Astrocyte (in vitro differentiated cells and primary cell): Measurements from ENCODE around the gene RFX7. TPM values are rescaled to one million over a fixed set of nuclear protein-coding genes. Genes with fewer than 3 reads are reported as not detected.

ENCODE experiments used
- DNase-seq: peaks from one replicate; pipeline ENCODE4 v3.0.0-alpha.2; 2010; ENCODE audit warnings: low read depth
- FAIRE-seq: peaks from 2 replicates; lab custom pipeline; 2011; peaks lifted over from hg19 to GRCh38; lab: Jason Lieb, UNC
- H2AFZ ChIP-seq: 2 replicates; pipeline ENCODE4 v1.6.0; 2012; ENCODE audit warnings: low read depth, low read length, inconsistent platforms
- H3K27ac ChIP-seq: 2 replicates; pipeline ENCODE4 v1.5.1; 2011; ENCODE audit warnings: low read depth, low read length, inconsistent platforms
- H3K27me3 ChIP-seq: 2 replicates; pipeline ENCODE4 v1.6.0; 2011; ENCODE audit warnings: low read length, inconsistent platforms; ENCODE audit not compliant: insufficient read depth
- H3K36me3 ChIP-seq: 2 replicates; pipeline ENCODE4 v1.5.1; 2011; ENCODE audit warnings: low read length, inconsistent platforms; ENCODE audit not compliant: insufficient read depth
- H3K4me1 ChIP-seq: 2 replicates; pipeline ENCODE4 v1.5.1; 2011; ENCODE audit warnings: low read length, inconsistent platforms; ENCODE audit not compliant: insufficient read depth
- H3K4me2 ChIP-seq: 2 replicates; pipeline ENCODE4 v1.6.0; 2012; ENCODE audit warnings: low read length, inconsistent platforms
- H3K4me3 ChIP-seq: 2 replicates; pipeline ENCODE4 v1.5.1; 2011; ENCODE audit warnings: low read depth, mild to moderate bottlenecking, low read length, inconsistent platforms; ENCODE audit not compliant: insufficient read depth
- H3K79me2 ChIP-seq: 2 replicates; pipeline ENCODE4 v1.6.0; 2012; ENCODE audit warnings: mild to moderate bottlenecking, low read length, inconsistent platforms; ENCODE audit not compliant: insufficient read depth
- H3K9ac ChIP-seq: 2 replicates; pipeline ENCODE4 v1.6.0; 2012; ENCODE audit warnings: mild to moderate bottlenecking, low read length, inconsistent platforms
- H3K9me3 ChIP-seq: 2 replicates; pipeline ENCODE4 v1.5.1; 2012; ENCODE audit warnings: low read depth, mild to moderate bottlenecking, low read length, inconsistent platforms; ENCODE audit not compliant: insufficient read depth
- H4K20me1 ChIP-seq: 2 replicates; pipeline ENCODE4 v1.6.0; 2012; ENCODE audit warnings: low read length, inconsistent platforms; ENCODE audit not compliant: insufficient read depth
- H3K27ac Mint-ChIP-seq: one replicate; pipeline ENCODE4 v1.8.0; 2021; ENCODE audit warnings: mild to moderate bottlenecking, mixed read lengths; ENCODE audit not compliant: unreplicated experiment
- H3K27me3 Mint-ChIP-seq: one replicate; pipeline ENCODE4 v1.8.0; 2021; ENCODE audit warnings: low read depth, mixed read lengths; ENCODE audit not compliant: unreplicated experiment
- H3K36me3 Mint-ChIP-seq: one replicate; pipeline ENCODE4 v1.8.0; 2021; ENCODE audit warnings: low read depth, mixed read lengths; ENCODE audit not compliant: unreplicated experiment
- H3K4me1 Mint-ChIP-seq: one replicate; pipeline ENCODE4 v1.8.0; 2021; ENCODE audit warnings: low read depth, mixed read lengths; ENCODE audit not compliant: unreplicated experiment
- H3K4me3 Mint-ChIP-seq: one replicate; pipeline ENCODE4 v1.8.0; 2021; ENCODE audit warnings: mild to moderate bottlenecking, moderate library complexity, mixed read lengths; ENCODE audit not compliant: unreplicated experiment
- H3K9me3 Mint-ChIP-seq: one replicate; pipeline ENCODE4 v1.8.0; 2021; ENCODE audit warnings: mild to moderate bottlenecking, mixed read lengths; ENCODE audit not compliant: unreplicated experiment
- EZH2 ChIP-seq: IDR thresholded peaks from 2 replicates; pipeline ENCODE4 v1.6.1; 2012; ENCODE audit warnings: mild to moderate bottlenecking, low read length, inconsistent platforms; ENCODE audit not compliant: insufficient read depth
- total RNA-seq: library from RNA; stranded (reverse); gene quantifications from 2 replicates; pipeline ENCODE4 v1.2.1, GENCODE V29; 2021
- TF ChIP-seq, protein P1 (sequence below): IDR thresholded peaks from 2 replicates; pipeline ENCODE4 v1.5.1; 2011; ENCODE audit warnings: low read depth, mild to moderate bottlenecking, inconsistent platforms, low read length, moderate library complexity; ENCODE audit not compliant: insufficient read depth

The RFX7 gene
- total RNA-seq, 1 donor from 2014 or later, result 46.3 TPM

DNA sequence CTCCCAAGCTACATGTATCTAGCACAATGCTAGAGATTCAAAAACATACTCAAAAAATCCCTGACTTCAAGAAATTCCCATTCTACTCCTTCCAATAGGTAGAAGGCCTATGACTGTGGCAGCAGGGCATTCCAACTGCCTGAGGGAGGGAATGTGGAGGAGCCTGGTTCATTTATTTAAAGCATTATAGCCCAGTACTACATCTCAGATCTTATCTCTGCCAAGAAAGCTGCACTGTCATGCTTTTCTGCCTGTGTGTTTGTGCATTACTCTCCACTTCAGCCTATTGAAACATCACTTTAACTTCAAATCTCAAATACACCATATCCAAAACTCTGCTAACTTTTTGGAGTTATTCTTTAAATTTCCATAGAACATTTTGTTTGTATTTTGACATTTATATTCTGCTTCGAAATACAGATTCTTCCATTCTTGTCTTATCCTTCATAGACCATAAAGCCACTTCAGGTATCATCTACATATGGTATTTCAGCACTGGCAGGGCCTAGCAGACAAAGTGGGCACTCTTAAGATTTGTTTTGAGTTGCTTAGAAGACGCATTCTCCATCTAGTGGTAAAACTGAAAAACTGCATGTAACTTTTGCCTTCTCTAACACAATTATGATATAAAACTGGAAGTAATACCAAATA is 191.2 kb downstream of the RFX7 start:
- no peak overlapping the region for H2AFZ ChIP-seq
- H3K4me3 ChIP-seq, result no peak overlapping the region
- H3K4me1 ChIP-seq, result no peaks in the 10 kb centered on the region
- no peaks in the 10 kb centered on the region for H3K9me3 ChIP-seq
- no peaks in the 10 kb centered on the region for H3K27me3 Mint-ChIP-seq
- no peaks in the 10 kb centered on the region for H3K27me3 ChIP-seq
- no peak overlapping the region for H3K4me3 Mint-ChIP-seq
- FAIRE-seq (no peak), DNase-seq (peak; percentile 42)
- no peaks in the 10 kb centered on the region for H3K9me3 Mint-ChIP-seq
- H4K20me1 ChIP-seq, result no peaks in the 10 kb centered on the region
- no peak overlapping the region for H3K27ac ChIP-seq
- no peak overlapping the region for H3K4me2 ChIP-seq
- H3K4me1 Mint-ChIP-seq, result peaks cover 23% of the 10 kb centered on the region
- H3K79me2 ChIP-seq, result no peaks in the 10 kb centered on the region
- H3K36me3 Mint-ChIP-seq, result no peaks in the 10 kb centered on the region
- H3K27ac Mint-ChIP-seq, result peak overlapping the region; percentile 70
- no peak overlapping the region for H3K9ac ChIP-seq
- no peaks in the 10 kb centered on the region for H3K36me3 ChIP-seq
- TF ChIP-seq, protein P1, sequence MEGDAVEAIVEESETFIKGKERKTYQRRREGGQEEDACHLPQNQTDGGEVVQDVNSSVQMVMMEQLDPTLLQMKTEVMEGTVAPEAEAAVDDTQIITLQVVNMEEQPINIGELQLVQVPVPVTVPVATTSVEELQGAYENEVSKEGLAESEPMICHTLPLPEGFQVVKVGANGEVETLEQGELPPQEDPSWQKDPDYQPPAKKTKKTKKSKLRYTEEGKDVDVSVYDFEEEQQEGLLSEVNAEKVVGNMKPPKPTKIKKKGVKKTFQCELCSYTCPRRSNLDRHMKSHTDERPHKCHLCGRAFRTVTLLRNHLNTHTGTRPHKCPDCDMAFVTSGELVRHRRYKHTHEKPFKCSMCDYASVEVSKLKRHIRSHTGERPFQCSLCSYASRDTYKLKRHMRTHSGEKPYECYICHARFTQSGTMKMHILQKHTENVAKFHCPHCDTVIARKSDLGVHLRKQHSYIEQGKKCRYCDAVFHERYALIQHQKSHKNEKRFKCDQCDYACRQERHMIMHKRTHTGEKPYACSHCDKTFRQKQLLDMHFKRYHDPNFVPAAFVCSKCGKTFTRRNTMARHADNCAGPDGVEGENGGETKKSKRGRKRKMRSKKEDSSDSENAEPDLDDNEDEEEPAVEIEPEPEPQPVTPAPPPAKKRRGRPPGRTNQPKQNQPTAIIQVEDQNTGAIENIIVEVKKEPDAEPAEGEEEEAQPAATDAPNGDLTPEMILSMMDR, result peak; percentile 69
- TF ChIP-seq EZH2, result no peak

GRCh38 chr15:56051676-56052075 is 192.0 kb downstream of the RFX7 start:
- FAIRE-seq (no peak), DNase-seq (no peak)
- Histone ChIP-seq H3K4me1 (no peaks in the 10 kb centered on the region), H3K9ac (no peak overlapping the region), H4K20me1 (no peaks in the 10 kb centered on the region), H3K4me3 (no peak overlapping the region), H3K27ac (no peak overlapping the region), H3K4me2 (no peak overlapping the region), H2AFZ (no peak overlapping the region), H3K79me2 (no peaks in the 10 kb centered on the region), H3K36me3 (no peaks in the 10 kb centered on the region), H3K9me3 (no peaks in the 10 kb centered on the region), H3K27me3 (no peaks in the 10 kb centered on the region)
- TF ChIP-seq EZH2, result no peak
- TF ChIP-seq, protein P1, result no peak
- no peaks in the 10 kb centered on the region for H3K27me3 Mint-ChIP-seq
- no peak overlapping the region for H3K4me3 Mint-ChIP-seq
- H3K4me1 Mint-ChIP-seq, result peaks cover 25% of the 10 kb centered on the region
- no peaks in the 10 kb centered on the region for H3K9me3 Mint-ChIP-seq
- no peaks in the 10 kb centered on the region for H3K36me3 Mint-ChIP-seq
- no peak overlapping the region for H3K27ac Mint-ChIP-seq

DNA sequence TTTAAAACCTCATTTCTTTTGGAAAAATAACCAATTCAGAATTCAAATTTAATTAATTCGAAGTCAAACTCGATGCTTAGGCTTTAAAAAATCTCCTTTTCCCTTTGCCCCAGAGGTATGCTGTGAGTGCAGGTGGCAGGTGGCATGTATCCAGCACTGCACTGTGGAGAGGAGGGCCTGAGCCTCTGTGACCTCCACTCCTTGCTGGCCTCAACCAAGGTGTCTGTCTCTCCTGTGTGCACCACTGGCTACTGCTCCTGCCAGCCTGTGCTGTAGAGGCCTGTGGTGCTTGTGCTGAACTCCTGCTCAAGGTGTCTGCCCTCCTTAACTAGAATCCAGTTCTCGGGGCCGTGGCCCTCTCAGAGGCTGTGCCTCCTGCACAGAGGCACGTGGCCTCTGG is 194.1 kb downstream of the RFX7 start:
- FAIRE-seq (no peak), DNase-seq (no peak)
- Histone ChIP-seq H3K9me3 (no peaks in the 10 kb centered on the region), H3K27me3 (no peaks in the 10 kb centered on the region), H4K20me1 (no peaks in the 10 kb centered on the region), H3K4me3 (no peak overlapping the region), H3K4me2 (no peak overlapping the region), H3K36me3 (no peaks in the 10 kb centered on the region), H3K9ac (no peak overlapping the region), H3K27ac (no peak overlapping the region), H3K79me2 (no peaks in the 10 kb centered on the region), H3K4me1 (no peaks in the 10 kb centered on the region), H2AFZ (no peak overlapping the region)
- no peak for TF ChIP-seq EZH2
- TF ChIP-seq, protein P1, result no peak
- Mint-ChIP-seq H3K4me1 (peaks cover 25% of the 10 kb centered on the region), H3K36me3 (no peaks in the 10 kb centered on the region), H3K27me3 (no peaks in the 10 kb centered on the region), H3K9me3 (no peaks in the 10 kb centered on the region), H3K27ac (no peak overlapping the region), H3K4me3 (no peak overlapping the region)
